OCI-LY1 (cell line): Measurements from ENCODE around the gene GFOD1.

ENCODE experiments used
- H2AFZ ChIP-seq: fragments of 200-600 bp; sonication (generic), shearing (Covaris generic); 2 replicates; pipeline ENCODE4 v1.6.0; 2014; ENCODE audit warnings: antibody characterized with exemption, mild to moderate bottlenecking, low read length
- H3F3A ChIP-seq: fragments of 200-600 bp; sonication (generic), shearing (Covaris generic); 2 replicates; pipeline ENCODE4 v1.6.0; 2014; ENCODE audit warnings: mild to moderate bottlenecking, antibody characterized with exemption, low read length, moderate library complexity; ENCODE audit not compliant: insufficient read depth
- H3K27ac ChIP-seq: fragments of 200-600 bp; sonication (generic); 2 replicates; pipeline ENCODE4 v1.5.1; 2014; ENCODE audit warnings: low read length, mixed run types, mild to moderate bottlenecking, low read depth; ENCODE audit not compliant: poor library complexity, severe bottlenecking
- H3K27me3 ChIP-seq: fragments of 200-600 bp; sonication (generic); 2 replicates; pipeline ENCODE4 v1.6.0; 2014; ENCODE audit warnings: antibody characterized with exemption, mild to moderate bottlenecking, low read length, moderate library complexity; ENCODE audit not compliant: insufficient read depth
- H3K36me3 ChIP-seq: fragments of 200-600 bp; sonication (generic); 2 replicates; pipeline ENCODE4 v1.6.1; 2014; ENCODE audit warnings: mild to moderate bottlenecking, antibody characterized with exemption, low read length, moderate library complexity, mixed read lengths; ENCODE audit not compliant: insufficient read depth
- H3K4me1 ChIP-seq: fragments of 200-600 bp; sonication (generic); 2 replicates; pipeline ENCODE4 v1.5.1; 2014; ENCODE audit warnings: mild to moderate bottlenecking, low read length, moderate library complexity; ENCODE audit not compliant: insufficient read depth, severe bottlenecking
- H3K4me2 ChIP-seq: fragments of 200-600 bp; sonication (generic), shearing (Covaris generic); 2 replicates; pipeline ENCODE4 v1.6.1; 2014; ENCODE audit warnings: low read length
- H3K4me3 ChIP-seq: fragments of 200-600 bp; sonication (generic); 2 replicates; pipeline ENCODE4 v1.5.1; 2014; ENCODE audit warnings: low read length, low read depth, mild to moderate bottlenecking, mixed read lengths; ENCODE audit not compliant: poor library complexity, severe bottlenecking
- H3K79me2 ChIP-seq: fragments of 200-600 bp; shearing (Covaris generic); 2 replicates; pipeline ENCODE4 v1.6.1; 2016; ENCODE audit warnings: mixed run types, low read length, mixed read lengths; ENCODE audit not compliant: insufficient read depth
- H3K9ac ChIP-seq: fragments of 200-600 bp; sonication (generic), shearing (Covaris generic); 2 replicates; pipeline ENCODE4 v1.6.1; 2014; ENCODE audit warnings: mild to moderate bottlenecking, low read length, mixed read lengths
- H3K9me2 ChIP-seq: fragments of 200-600 bp; sonication (generic), shearing (Covaris generic); 2 replicates; pipeline ENCODE4 v1.6.1; 2014; ENCODE audit warnings: low read depth, mild to moderate bottlenecking, low read length, mixed read lengths
- H3K9me3 ChIP-seq: fragments of 200-600 bp; shearing (Covaris generic); 2 replicates; pipeline ENCODE4 v1.6.1; 2014; ENCODE audit warnings: low read length, mixed read lengths
- H4K20me1 ChIP-seq: fragments of 200-600 bp; sonication (generic), shearing (Covaris generic); 2 replicates; pipeline ENCODE4 v1.6.0; 2016; ENCODE audit warnings: mild to moderate bottlenecking, low read length; ENCODE audit not compliant: insufficient read depth
- EZH2 ChIP-seq: fragments of 200-600 bp; sonication (generic), shearing (Covaris generic); IDR thresholded peaks from 2 replicates; pipeline ENCODE4 v1.8.0; 2017; ENCODE audit warnings: borderline replicate concordance, mixed run types, mild to moderate bottlenecking, antibody characterized with exemption, low read length, moderate library complexity, mixed read lengths
- TF ChIP-seq, protein P1 (sequence below): fragments of 200-600 bp; sonication (generic), shearing (Covaris generic); IDR thresholded peaks from 2 replicates; pipeline ENCODE4 v1.5.1; 2017; ENCODE audit warnings: mild to moderate bottlenecking, antibody characterized with exemption, low read length, moderate library complexity, mixed read lengths

GFOD1 gene

DNA sequence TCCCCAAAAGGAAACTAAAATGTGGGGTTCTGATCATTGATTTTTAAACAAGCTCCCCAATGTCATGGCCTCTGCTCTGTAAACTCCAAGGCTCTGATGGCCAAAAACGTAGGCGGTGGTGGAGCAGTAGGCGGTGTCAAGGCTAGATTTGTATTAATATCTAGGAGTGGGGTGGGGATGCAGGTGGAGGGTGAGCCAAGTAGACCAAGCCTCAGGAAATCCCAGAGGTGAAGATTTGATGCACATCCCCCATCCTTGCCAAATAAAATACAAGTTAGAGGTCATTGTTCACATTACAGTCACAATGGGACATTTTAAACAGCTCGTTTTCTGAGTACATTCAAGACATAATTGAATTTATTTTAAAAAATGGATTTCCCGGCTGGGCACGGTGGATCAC, 128.1 kb downstream of the GFOD1 start:
- H3K4me2 ChIP-seq: no peak overlapping the region
- peaks cover 41% of the 10 kb centered on the region for H3K4me1 ChIP-seq
- TF ChIP-seq, protein P1, sequence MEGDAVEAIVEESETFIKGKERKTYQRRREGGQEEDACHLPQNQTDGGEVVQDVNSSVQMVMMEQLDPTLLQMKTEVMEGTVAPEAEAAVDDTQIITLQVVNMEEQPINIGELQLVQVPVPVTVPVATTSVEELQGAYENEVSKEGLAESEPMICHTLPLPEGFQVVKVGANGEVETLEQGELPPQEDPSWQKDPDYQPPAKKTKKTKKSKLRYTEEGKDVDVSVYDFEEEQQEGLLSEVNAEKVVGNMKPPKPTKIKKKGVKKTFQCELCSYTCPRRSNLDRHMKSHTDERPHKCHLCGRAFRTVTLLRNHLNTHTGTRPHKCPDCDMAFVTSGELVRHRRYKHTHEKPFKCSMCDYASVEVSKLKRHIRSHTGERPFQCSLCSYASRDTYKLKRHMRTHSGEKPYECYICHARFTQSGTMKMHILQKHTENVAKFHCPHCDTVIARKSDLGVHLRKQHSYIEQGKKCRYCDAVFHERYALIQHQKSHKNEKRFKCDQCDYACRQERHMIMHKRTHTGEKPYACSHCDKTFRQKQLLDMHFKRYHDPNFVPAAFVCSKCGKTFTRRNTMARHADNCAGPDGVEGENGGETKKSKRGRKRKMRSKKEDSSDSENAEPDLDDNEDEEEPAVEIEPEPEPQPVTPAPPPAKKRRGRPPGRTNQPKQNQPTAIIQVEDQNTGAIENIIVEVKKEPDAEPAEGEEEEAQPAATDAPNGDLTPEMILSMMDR: no peak
- TF ChIP-seq EZH2: no peak

GRCh38 chr6:13358511-13358910, 128.9 kb downstream of the GFOD1 start:
- no peaks in the 10 kb centered on the region for H4K20me1 ChIP-seq
- H3K27me3 ChIP-seq: no peaks in the 10 kb centered on the region
- H3K4me1 ChIP-seq: peaks cover 42% of the 10 kb centered on the region
- H3K9ac ChIP-seq: no peak overlapping the region
- no peak overlapping the region for H2AFZ ChIP-seq
- H3K9me3 ChIP-seq: no peaks in the 10 kb centered on the region
- H3K79me2 ChIP-seq: no peaks in the 10 kb centered on the region
- TF ChIP-seq, protein P1: no peak; the same call in 1 of the 2 replicates
- TF ChIP-seq EZH2: no peak
- no peak overlapping the region for H3K4me2 ChIP-seq
- no peaks in the 10 kb centered on the region for H3K36me3 ChIP-seq
- H3K4me3 ChIP-seq: no peak overlapping the region
- H3K27ac ChIP-seq: no peak overlapping the region
- H3K9me2 ChIP-seq: no peaks in the 10 kb centered on the region
- H3F3A ChIP-seq: peaks cover 5% of the 10 kb centered on the region; the same call in 1 of the 2 replicates

More for the DNA sequence above, 128.1 kb downstream of the GFOD1 start:
- no peaks in the 10 kb centered on the region for H3K27me3 ChIP-seq
- H3K9me2 ChIP-seq: no peaks in the 10 kb centered on the region
- H3K79me2 ChIP-seq: no peaks in the 10 kb centered on the region
- H2AFZ ChIP-seq: no peak overlapping the region
- no peak overlapping the region for H3K4me3 ChIP-seq
- no peaks in the 10 kb centered on the region for H3K9me3 ChIP-seq
- H3K27ac ChIP-seq: no peak overlapping the region
- H3K36me3 ChIP-seq: no peaks in the 10 kb centered on the region
- no peaks in the 10 kb centered on the region for H4K20me1 ChIP-seq
- no peak overlapping the region for H3K9ac ChIP-seq
- H3F3A ChIP-seq: peaks cover 5% of the 10 kb centered on the region; the same call in 1 of the 2 replicates

GRCh38 chr6:13357551-13358075, 129.8 kb downstream of the GFOD1 start:
- H3K27ac ChIP-seq: peak overlapping the region; percentile 62
- H3K4me2 ChIP-seq: peak overlapping the region; percentile 54
- H3K36me3 ChIP-seq: no peaks in the 10 kb centered on the region
- H3K9me2 ChIP-seq: no peaks in the 10 kb centered on the region
- no peak overlapping the region for H3K4me3 ChIP-seq
- H3K9ac ChIP-seq: no peak overlapping the region
- H2AFZ ChIP-seq: no peak overlapping the region
- peaks cover 5% of the 10 kb centered on the region; the same call in 1 of the 2 replicates for H3F3A ChIP-seq
- no peaks in the 10 kb centered on the region for H3K9me3 ChIP-seq
- TF ChIP-seq EZH2: no peak
- TF ChIP-seq, protein P1: no peak
- H3K27me3 ChIP-seq: no peaks in the 10 kb centered on the region
- peaks cover 42% of the 10 kb centered on the region for H3K4me1 ChIP-seq
- no peaks in the 10 kb centered on the region for H3K79me2 ChIP-seq
- H4K20me1 ChIP-seq: no peaks in the 10 kb centered on the region
